ENCODE measurements around the gene LPAR1. TPM values are rescaled to one million over a fixed set of nuclear protein-coding genes. Genes with fewer than 3 reads are reported as not detected.

The LPAR1 gene
- total and polyA plus RNA-seq, 2 of the 8 experiments (the other 6 are each of a cell fraction or from before 2014, with no cell fraction given): 3.4 to 5.1 TPM

- TF ChIP-seq CHD7 (IDR thresholded peaks at IDR 0.05; ENCODE audit: insufficient replicate concordance, low read length): no peak
- TF ChIP-seq POLR2A (IDR thresholded peaks at IDR 0.05; ENCODE audit: control extremely low read depth in 1 of 2, low read depth in 2 of 2, low read length in 2 of 2): no peak
- no peak for TF ChIP-seq RBBP5 (IDR thresholded peaks at IDR 0.05; ENCODE audit: borderline replicate concordance, low read depth, low read length)
Measured at GRCh38 chr9:110886832-110887231, 151.4 kb downstream of the LPAR1 start (continued).
